Prostate gland (tissue), 2 donors: ENCODE data around the gene SRGAP2B. TPM values are rescaled to one million over a fixed set of nuclear protein-coding genes. Genes with fewer than 3 reads are reported as not detected.
"Not testable (repeated sequence)": the region's sequence is repeated elsewhere in the genome, so short reads cannot be mapped to it uniquely, and the experiment has no call there.

Source experiments
- DNase-seq: peaks from one replicate; pipeline ENCODE4 v3.0.0-alpha.2; 2019; ENCODE audit warnings: low spot score
- H3K27ac ChIP-seq, 2 donors: fragments of 200-600 bp; sonication (generic); 2 replicates each; pipeline ENCODE4 v1.5.1; 2017 to 2019
- H3K27me3 ChIP-seq: fragments of 200-600 bp; sonication (generic); replicated peaks from 2 replicates; pipeline ENCODE4 v1.5.1; 2019; ENCODE audit not compliant: insufficient read depth
- H3K36me3 ChIP-seq, 2 donors: fragments of 200-600 bp; sonication (generic); 1 replicate in 1 of 2; 2 replicates in 1 of 2; pipeline versions ENCODE4 v1.5.1 to v1.8.1; 2017 to 2019
- H3K4me1 ChIP-seq: fragments of 200-600 bp; sonication (generic); replicated peaks from 2 replicates; pipeline ENCODE4 v1.5.1; 2019
- H3K4me3 ChIP-seq, 2 donors: fragments of 200-600 bp; sonication (generic); 2 replicates each; pipeline ENCODE4 v1.5.1; 2017 to 2019
- H3K9me3 ChIP-seq: fragments of 200-600 bp; sonication (generic); 2 replicates; pipeline ENCODE4 v1.5.1; 2017
- WGBS: methylation state at CpG from one replicate; pipeline ENCODE4 v1.1.5; 2018; 5-methylcytosine and 5-hydroxymethylcytosine counted together
- intact Hi-C: fragments of 100-400 bp; cut with DNase I; formaldehyde crosslinking; loops from one replicate; pipeline ENCODE4 v1.14.2; 2022
- total RNA-seq, 2 donors: library from RNA; depleted of rRNA; stranded (reverse); fragments of >200 nt; gene quantifications; one replicate each; pipeline ENCODE4 v1.1.0, GENCODE V29; 2016

SRGAP2B gene
- total RNA-seq, 2 donors from 2014 or later: 6.6 to 10.0 TPM

DNA sequence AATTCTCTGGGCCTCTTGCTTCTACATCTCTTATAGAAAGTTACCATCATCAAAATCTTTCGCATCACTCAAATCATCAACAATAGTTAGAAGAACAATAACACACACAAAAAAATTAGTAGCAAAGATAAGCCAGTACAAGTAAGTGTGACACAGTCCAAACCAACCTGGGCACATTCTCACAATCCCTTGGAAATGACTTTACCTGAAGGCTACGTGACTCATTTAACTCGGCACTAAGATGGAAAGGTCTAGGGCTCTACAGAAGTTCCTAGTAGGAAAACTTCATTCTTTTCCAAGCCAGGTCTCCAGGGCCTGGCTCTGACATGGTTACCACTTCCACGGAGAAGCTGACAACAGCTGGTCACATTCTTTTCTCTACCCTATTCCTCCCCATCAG lies 41.7 kb downstream of the SRGAP2B start:
- H3K27ac ChIP-seq, H3K4me3 ChIP-seq, H3K36me3 ChIP-seq, H3K4me1 ChIP-seq, intact Hi-C loops, H3K9me3 ChIP-seq, DNase-seq, H3K27me3 ChIP-seq: not testable (repeated sequence)
- WGBS: no CpG with 5 or more reads among the region's 4 CpGs

DNA sequence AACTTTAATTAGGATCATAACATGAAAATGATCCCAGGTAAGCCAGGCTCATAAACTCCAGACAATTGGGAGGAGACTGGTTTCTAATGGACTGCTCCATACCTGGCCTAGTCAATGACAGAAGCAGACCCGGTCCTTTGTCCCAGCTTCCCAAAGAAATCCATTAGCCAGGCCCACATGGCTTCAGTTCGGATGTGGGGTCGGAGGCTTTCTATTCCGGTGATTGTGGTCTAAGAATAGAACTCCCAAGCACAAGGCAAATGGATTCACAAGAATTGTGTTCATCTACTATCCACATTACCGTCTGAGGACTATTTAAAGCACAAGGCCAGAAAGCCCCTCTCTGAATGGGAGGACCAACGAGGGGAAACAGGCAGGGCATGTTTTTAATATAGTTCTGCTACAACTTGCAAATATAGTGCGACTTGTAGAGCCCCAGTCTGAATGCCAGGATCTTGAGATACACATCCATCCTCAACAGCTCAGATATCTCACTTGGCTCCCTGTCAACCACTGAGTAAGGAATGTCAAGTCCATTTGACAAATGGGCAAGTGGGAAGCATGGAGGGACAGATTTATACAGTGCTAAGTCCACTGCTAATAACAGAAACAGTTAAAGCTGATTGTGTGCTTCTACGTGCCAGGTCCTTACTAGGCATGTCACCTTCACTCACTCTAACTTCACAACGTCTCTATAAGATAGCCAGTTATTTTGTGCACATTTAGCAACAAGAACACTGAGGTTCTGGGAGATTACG lies 42.9 kb downstream of the SRGAP2B start:
- intact Hi-C loops, H3K4me1 ChIP-seq, H3K27ac ChIP-seq, H3K9me3 ChIP-seq, H3K36me3 ChIP-seq, H3K4me3 ChIP-seq, DNase-seq, H3K27me3 ChIP-seq: not testable (repeated sequence)
- WGBS: no CpG with 5 or more reads among the region's 10 CpGs

GRCh38 chr1:145048181-145048856 lies 46.8 kb downstream of the SRGAP2B start:
- H3K27me3 ChIP-seq, intact Hi-C loops, H3K4me1 ChIP-seq, DNase-seq, H3K9me3 ChIP-seq, H3K27ac ChIP-seq, H3K4me3 ChIP-seq, H3K36me3 ChIP-seq: not testable (repeated sequence)
- WGBS: no CpG with 5 or more reads among the region's 6 CpGs

GRCh38 chr1:145047553-145047952 lies 47.6 kb downstream of the SRGAP2B start:
- not testable (repeated sequence) for H3K4me3 ChIP-seq
- no CpG with 5 or more reads among the region's 1 CpG for WGBS

GRCh38 chr1:145045571-145046273 lies 49.4 kb downstream of the SRGAP2B start:
- H3K27me3 ChIP-seq, intact Hi-C loops, H3K4me3 ChIP-seq, DNase-seq, H3K36me3 ChIP-seq, H3K27ac ChIP-seq, H3K9me3 ChIP-seq, H3K4me1 ChIP-seq: not testable (repeated sequence)
- no CpG with 5 or more reads among the region's 5 CpGs for WGBS

More at GRCh38 chr1:145047553-145047952, 47.6 kb downstream of the SRGAP2B start:
- DNase-seq, H3K27ac ChIP-seq, intact Hi-C loops, H3K9me3 ChIP-seq, H3K36me3 ChIP-seq, H3K27me3 ChIP-seq, H3K4me1 ChIP-seq: not testable (repeated sequence)

GRCh38 chr1:145041519-145041918 lies 53.6 kb downstream of the SRGAP2B start:
- no CpG with 5 or more reads among the region's 1 CpG for WGBS
- H3K4me1 ChIP-seq, H3K27me3 ChIP-seq, H3K9me3 ChIP-seq, intact Hi-C loops, H3K36me3 ChIP-seq, DNase-seq, H3K4me3 ChIP-seq, H3K27ac ChIP-seq: not testable (repeated sequence)

DNA sequence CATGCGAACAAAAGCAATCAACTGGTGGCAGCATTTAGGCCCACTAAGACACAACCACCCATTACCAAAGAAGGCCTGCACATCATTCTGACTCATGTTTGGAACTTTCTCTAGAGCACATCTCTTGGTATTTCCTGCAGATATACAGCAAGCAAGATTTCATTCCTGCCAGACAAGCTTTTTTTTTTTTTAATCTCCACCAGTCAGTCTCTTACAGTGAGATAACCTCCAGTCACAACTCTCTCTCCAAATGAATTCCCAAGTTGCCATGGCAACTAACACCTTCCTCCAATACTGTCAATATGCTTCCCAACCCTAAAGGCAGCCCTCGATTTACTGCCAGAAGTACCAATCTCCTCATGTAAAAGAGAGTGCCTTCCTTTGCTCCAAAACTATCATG lies 59.1 kb downstream of the SRGAP2B start:
- WGBS: 88% methylated on average over 1 of the region's 2 CpGs
- H3K27me3 ChIP-seq, DNase-seq, H3K4me3 ChIP-seq, H3K27ac ChIP-seq, H3K4me1 ChIP-seq, intact Hi-C loops, H3K9me3 ChIP-seq, H3K36me3 ChIP-seq: not testable (repeated sequence)

DNA sequence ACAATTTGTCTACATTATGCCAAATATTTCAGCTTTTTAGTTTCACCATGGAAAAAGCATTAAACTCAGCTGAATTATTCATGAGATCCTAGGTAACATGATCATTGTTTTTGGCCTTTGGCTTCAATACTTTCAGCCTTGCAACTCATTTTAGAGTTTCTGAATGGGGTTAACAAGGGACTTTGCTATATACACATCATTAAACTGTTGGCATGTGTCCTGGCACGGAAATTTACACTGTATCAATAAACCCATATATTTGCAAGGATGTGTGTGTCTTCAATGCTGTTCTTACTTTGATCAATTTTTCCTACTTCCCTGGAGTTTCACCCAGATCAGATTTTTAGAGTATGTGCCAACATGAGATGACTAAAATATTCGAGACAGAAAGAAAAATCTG lies 61.6 kb downstream of the SRGAP2B start:
- H3K4me1 ChIP-seq, H3K9me3 ChIP-seq, intact Hi-C loops, H3K27me3 ChIP-seq, H3K36me3 ChIP-seq, H3K27ac ChIP-seq, DNase-seq, H3K4me3 ChIP-seq: not testable (repeated sequence)
- no CpG with 5 or more reads among the region's 2 CpGs for WGBS

- H3K9me3 ChIP-seq, H3K4me3 ChIP-seq, DNase-seq, H3K27ac ChIP-seq, intact Hi-C loops, H3K27me3 ChIP-seq, H3K4me1 ChIP-seq, H3K36me3 ChIP-seq: not testable (repeated sequence)
- WGBS: no CpG with 5 or more reads among the region's 4 CpGs
Measured at GRCh38 chr1:145027251-145027650, 67.9 kb downstream of the SRGAP2B start.

GRCh38 chr1:145025286-145025685 lies 69.8 kb downstream of the SRGAP2B start:
- H3K27me3 ChIP-seq, intact Hi-C loops, H3K36me3 ChIP-seq, DNase-seq, H3K27ac ChIP-seq, H3K4me3 ChIP-seq, H3K4me1 ChIP-seq, H3K9me3 ChIP-seq: not testable (repeated sequence)

- H3K27me3 ChIP-seq, DNase-seq: not testable (repeated sequence)
- no CpG with 5 or more reads among the region's 2 CpGs for WGBS
Measured at GRCh38 chr1:145022259-145022658, 72.9 kb downstream of the SRGAP2B start.

GRCh38 chr1:145021749-145022148 lies 73.4 kb downstream of the SRGAP2B start:
- H3K27me3 ChIP-seq, H3K27ac ChIP-seq, H3K36me3 ChIP-seq, DNase-seq, intact Hi-C loops, H3K9me3 ChIP-seq, H3K4me3 ChIP-seq, H3K4me1 ChIP-seq: not testable (repeated sequence)
- WGBS: no CpG with 5 or more reads among the region's 4 CpGs

More at GRCh38 chr1:145022259-145022658, 72.9 kb downstream of the SRGAP2B start:
- H3K4me1 ChIP-seq, intact Hi-C loops, H3K9me3 ChIP-seq, H3K36me3 ChIP-seq, H3K4me3 ChIP-seq, H3K27ac ChIP-seq: not testable (repeated sequence)
